ENCODE measurements around the gene FIGLA.

GRCh38 chr2:70778676-70779075 lies 11.8 kb downstream of the FIGLA start:
- TF ChIP-seq CTCF (IDR thresholded peaks at IDR 0.05) (no peak), POLR2A (IDR thresholded peaks at IDR 0.05) (no peak)

Measured in lower leg skin (tissue), 3 donors.